ENCODE measurements around the gene FGF1.

- no peak for TF ChIP-seq CTCF (IDR thresholded peaks at IDR 0.05)
- no peak for TF ChIP-seq POLR2A (IDR thresholded peaks at IDR 0.05)
Observed at GRCh38 chr5:142719836-142720370, 34.0 kb upstream of the FGF1 start.
